K562 (cell line): ENCODE data around the gene TCEANC2. TPM values are rescaled to one million over a fixed set of nuclear protein-coding genes. Genes with fewer than 3 reads are reported as not detected.

Experiments
- ATAC-seq: fragments of 200-7000 bp; cut with Tn5 transposase; 3 replicates; pipeline ENCODE4 v1.9.1; 2020; ENCODE audit warnings: moderate library complexity
- BruUV-seq: library from RNA; stranded (reverse); fragments of 400-500 nt; replicated peaks from 2 replicates; lab custom pipeline; 2021; lab: Mats Ljungman, UMichigan
- CTCF ChIA-PET: fragments of 300-600 bp; formaldehyde crosslinking; extraction: SDS; loops from one replicate; lab custom pipeline; 2021; ENCODE audit warnings: low intra/inter-chr PET ratio; lab: Yijun Ruan, JAX
- POLR2A ChIA-PET: fragments of 300-600, 350-650 bp; sonication (Branson Sonifier 250); formaldehyde crosslinking; extraction: SDS; loops from one replicate; lab custom pipeline; 2021; ENCODE audit warnings: antibody characterized with exemption, inconsistent platforms; lab: Yijun Ruan, JAX
- DNase-seq, 4 experiments: peaks; one replicate each; pipeline versions ENCODE4 v3.0.0 to v3.0.0-alpha.2; 2011 to 2018; ENCODE audit warnings: low spot score in 3 of 4, mixed read lengths in 3 of 4; ENCODE audit errors: extremely low read depth in 1 of 4
- FAIRE-seq: peaks from 2 replicates; lab custom pipeline; 2011; peaks lifted over from hg19 to GRCh38; lab: Jason Lieb, UNC
- H2AFZ ChIP-seq: 2 replicates; pipeline ENCODE4 v1.6.0; 2011; ENCODE audit warnings: low read depth, low read length, control low read depth, inconsistent platforms
- H3K27ac ChIP-seq: fragments of 200-600 bp; 3 replicates; pipeline ENCODE4 v1.8.0; 2011; ENCODE audit warnings: low read depth, mild to moderate bottlenecking, control low read depth, inconsistent platforms, low read length, moderate library complexity, mixed read lengths; ENCODE audit errors: extremely low read depth
- H3K27me3 ChIP-seq, 2 experiments: fragments of 300-600 bp in 1 of 2; 2 replicates in 1 of 2; 3 replicates in 1 of 2; pipeline versions ENCODE4 v1.6.0 to v1.8.0; 2011; ENCODE audit warnings: inconsistent platforms in 2 of 2, low read length in 2 of 2, mild to moderate bottlenecking in 1 of 2, mixed read lengths in 1 of 2, moderate library complexity in 1 of 2; ENCODE audit not compliant: control insufficient read depth in 2 of 2, insufficient read depth in 2 of 2
- H3K36me3 ChIP-seq: fragments of 300-600 bp; 3 replicates; pipeline ENCODE4 v1.8.0; 2011; ENCODE audit warnings: mild to moderate bottlenecking, low read length, inconsistent platforms; ENCODE audit not compliant: control insufficient read depth, insufficient read depth
- H3K4me1 ChIP-seq, 2 experiments: fragments of 200-600 bp in 1 of 2; replicated peaks in 1 of 2; 2 replicates in 1 of 2; 3 replicates in 1 of 2; pipeline versions ENCODE4 v1.5.1 to v1.8.0; 2011; ENCODE audit warnings: inconsistent platforms in 2 of 2, low read length in 2 of 2, mild to moderate bottlenecking in 1 of 2, mixed read lengths in 1 of 2, moderate library complexity in 1 of 2; ENCODE audit not compliant: control insufficient read depth in 2 of 2, insufficient read depth in 2 of 2
- H3K4me2 ChIP-seq: 2 replicates; pipeline ENCODE4 v1.6.1; 2011; ENCODE audit warnings: low read length, control low read depth, inconsistent platforms, mixed read lengths; ENCODE audit not compliant: insufficient read depth
- H3K4me3 ChIP-seq: fragments of 200-600 bp; sonication (generic), shearing (Covaris generic); 2 replicates; pipeline ENCODE4 v1.5.1; 2016; ENCODE audit warnings: control low read depth, inconsistent platforms
- H3K79me2 ChIP-seq: fragments of 200-600 bp; 3 replicates; pipeline ENCODE4 v1.8.0; 2011; ENCODE audit warnings: low read length, inconsistent platforms; ENCODE audit not compliant: control insufficient read depth, insufficient read depth
- H3K9ac ChIP-seq, 2 experiments: 2 replicates each; pipeline versions ENCODE4 v1.6.0 to v1.6.1; 2011; ENCODE audit warnings: low read depth in 2 of 2, low read length in 2 of 2, control low read depth in 1 of 2, inconsistent platforms in 1 of 2, mild to moderate bottlenecking in 1 of 2, mixed read lengths in 1 of 2; ENCODE audit not compliant: insufficient read depth in 1 of 2
- H3K9me1 ChIP-seq: one replicate; pipeline ENCODE4 v1.6.0; 2011; ENCODE audit warnings: inconsistent platforms, mild to moderate bottlenecking, low read length, moderate library complexity; ENCODE audit not compliant: control insufficient read depth, insufficient read depth
- H3K9me3 ChIP-seq: replicated peaks from 2 replicates; pipeline ENCODE4 v1.5.1; 2011; ENCODE audit warnings: low read depth, low read length, inconsistent platforms; ENCODE audit not compliant: control insufficient read depth, insufficient read depth
- H4K20me1 ChIP-seq: replicated peaks from 2 replicates; pipeline ENCODE4 v1.6.1; 2011; ENCODE audit warnings: low read length, inconsistent platforms, mixed read lengths; ENCODE audit not compliant: control insufficient read depth, insufficient read depth
- NCOA6 ChIP-seq: fragments of 450-650 bp; IDR thresholded peaks from 2 replicates; pipeline ENCODE4 v1.6.1; 2017; ENCODE audit warnings: mild to moderate bottlenecking
- NFYB ChIP-seq: IDR thresholded peaks from 2 replicates; pipeline ENCODE4 v1.6.1; 2011; ENCODE audit warnings: mild to moderate bottlenecking, moderate library complexity; ENCODE audit not compliant: insufficient read length; ENCODE audit errors: extremely low read depth
- RBM25 ChIP-seq: fragments of 200-400 bp; formaldehyde crosslinking; IDR thresholded peaks from 2 replicates; pipeline ENCODE4 v1.6.1; 2018; ENCODE audit warnings: low read length, low read depth, moderate library complexity; ENCODE audit not compliant: severe bottlenecking
- TAF9B ChIP-seq: fragments of 450-650 bp; IDR thresholded peaks from 2 replicates; pipeline ENCODE4 v1.6.1; 2018; ENCODE audit warnings: mild to moderate bottlenecking; ENCODE audit not compliant: partially characterized antibody
- WGBS: fragments of 100-300 bp; shearing (Covaris generic); methylation state at CpG from one replicate; pipeline ENCODE4 v1.1.6; 2016; ENCODE audit warnings: low coverage, mixed read lengths; ENCODE audit not compliant: insufficient coverage; ENCODE audit errors: missing lambda C conversion rate; 5-methylcytosine and 5-hydroxymethylcytosine counted together
- in situ Hi-C: fragments of 300-500 bp; cut with MboI; formaldehyde crosslinking; loops from 4 replicates; pipeline ENCODE4 v1.15.0; 2018; ENCODE audit warnings: inconsistent platforms, mixed read lengths
- intact Hi-C: fragments of 100-400 bp; cut with micrococcal nuclease; formaldehyde crosslinking; loops from 2 replicates; pipeline ENCODE4 v1.14.2; 2022
- polyA plus RNA-seq, 8 experiments: library from polyadenylated mRNA; depleted of rRNA in 4 of 8; stranded (reverse) in 5 of 8; unstranded in 3 of 8; fragments of >200 nt; fragmentation: Nextera tagmentation in 2 of 8; fragmentation: Illumina TruSeq in 1 of 8; extraction: Ambion mirVana in 2 of 8; extraction: Trizol in 1 of 8; gene quantifications; 2 replicates each; pipeline versions ENCODE4 v1.2.1 to v1.2.3, GENCODE V29; 2011 to 2014; ENCODE audit warnings: inconsistent platforms in 1 of 8, missing spikeins in 1 of 8
- total RNA-seq, 7 experiments: library from RNA; depleted of rRNA in 6 of 7; stranded (reverse); fragments of >200 nt in 6 of 7; fragmentation: Illumina TruSeq in 2 of 7; extraction: Trizol in 2 of 7; gene quantifications; 2 replicates each; pipeline versions ENCODE4 v1.2.1 to v1.2.3, GENCODE V29; 2011 to 2021; ENCODE audit warnings: low replicate concordance in 1 of 7
- TF ChIP-seq, protein P1 (sequence below): fragments of 150-350 bp; IDR thresholded peaks from 2 replicates; pipeline ENCODE4 v1.6.1; 2014; ENCODE audit warnings: low read depth, mild to moderate bottlenecking, low read length, borderline replicate concordance
- TF ChIP-seq, protein P2 (sequence below): sonication (generic); formaldehyde crosslinking; IDR thresholded peaks from 2 replicates; pipeline ENCODE4 v1.8.0; 2022; ENCODE audit warnings: mild to moderate bottlenecking, missing genetic modification reagents
- TF ChIP-seq, protein P3 (sequence below): fragments of 450-650 bp; IDR thresholded peaks from one replicate; pipeline ENCODE4 v1.6.1; 2018; ENCODE audit warnings: mild to moderate bottlenecking, moderate library complexity; ENCODE audit not compliant: partially characterized antibody

TCEANC2 gene
- total and polyA plus RNA-seq, 9 of the 15 experiments (the other 6 are each of a cell fraction or from before 2014, with no cell fraction given) = 3.3 to 10.2 (median 7.0) TPM

DNA sequence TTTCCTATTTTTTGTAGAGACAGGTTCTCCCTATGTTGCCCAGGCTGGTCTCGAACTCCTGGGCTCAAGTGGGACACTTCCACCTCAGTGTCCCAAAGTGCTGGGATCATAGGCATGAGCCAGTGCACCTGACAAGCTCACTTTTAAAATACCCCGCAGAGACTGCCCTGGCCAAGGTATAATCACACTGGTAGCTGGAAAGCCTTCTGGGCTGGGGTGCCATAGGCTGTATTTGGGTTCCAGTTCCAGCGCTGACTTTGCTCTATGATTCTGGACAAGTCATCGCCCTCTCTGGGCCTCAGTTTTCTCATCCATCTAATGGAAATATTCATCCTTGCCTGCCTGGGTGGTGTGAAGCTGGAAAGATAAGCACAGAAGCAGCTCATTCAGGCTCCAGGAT lies 45.8 kb upstream of the TCEANC2 start:
- intact Hi-C loops = no loop called here
- Histone ChIP-seq H3K4me1 (peaks cover 0 to 4% of the 10 kb centered on the region in 2 experiments; a peak in 1 of 5 replicates), H3K4me2 (no peak overlapping the region)
- CTCF ChIA-PET = no interaction called here
- POLR2A ChIA-PET = interaction anchor here (0.6 to 1.2 kb wide), 3 partner anchors 12 to 480 kb away, joined by 3 read pairs; no protein-coding TSS in a partner anchor
- TF ChIP-seq, protein P1, sequence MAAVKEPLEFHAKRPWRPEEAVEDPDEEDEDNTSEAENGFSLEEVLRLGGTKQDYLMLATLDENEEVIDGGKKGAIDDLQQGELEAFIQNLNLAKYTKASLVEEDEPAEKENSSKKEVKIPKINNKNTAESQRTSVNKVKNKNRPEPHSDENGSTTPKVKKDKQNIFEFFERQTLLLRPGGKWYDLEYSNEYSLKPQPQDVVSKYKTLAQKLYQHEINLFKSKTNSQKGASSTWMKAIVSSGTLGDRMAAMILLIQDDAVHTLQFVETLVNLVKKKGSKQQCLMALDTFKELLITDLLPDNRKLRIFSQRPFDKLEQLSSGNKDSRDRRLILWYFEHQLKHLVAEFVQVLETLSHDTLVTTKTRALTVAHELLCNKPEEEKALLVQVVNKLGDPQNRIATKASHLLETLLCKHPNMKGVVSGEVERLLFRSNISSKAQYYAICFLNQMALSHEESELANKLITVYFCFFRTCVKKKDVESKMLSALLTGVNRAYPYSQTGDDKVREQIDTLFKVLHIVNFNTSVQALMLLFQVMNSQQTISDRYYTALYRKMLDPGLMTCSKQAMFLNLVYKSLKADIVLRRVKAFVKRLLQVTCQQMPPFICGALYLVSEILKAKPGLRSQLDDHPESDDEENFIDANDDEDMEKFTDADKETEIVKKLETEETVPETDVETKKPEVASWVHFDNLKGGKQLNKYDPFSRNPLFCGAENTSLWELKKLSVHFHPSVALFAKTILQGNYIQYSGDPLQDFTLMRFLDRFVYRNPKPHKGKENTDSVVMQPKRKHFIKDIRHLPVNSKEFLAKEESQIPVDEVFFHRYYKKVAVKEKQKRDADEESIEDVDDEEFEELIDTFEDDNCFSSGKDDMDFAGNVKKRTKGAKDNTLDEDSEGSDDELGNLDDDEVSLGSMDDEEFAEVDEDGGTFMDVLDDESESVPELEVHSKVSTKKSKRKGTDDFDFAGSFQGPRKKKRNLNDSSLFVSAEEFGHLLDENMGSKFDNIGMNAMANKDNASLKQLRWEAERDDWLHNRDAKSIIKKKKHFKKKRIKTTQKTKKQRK = no peak
- TF ChIP-seq RBM25 (peak; percentile 51), NCOA6 (no peak), NFYB (no peak), TAF9B (no peak)
- TF ChIP-seq, protein P2, sequence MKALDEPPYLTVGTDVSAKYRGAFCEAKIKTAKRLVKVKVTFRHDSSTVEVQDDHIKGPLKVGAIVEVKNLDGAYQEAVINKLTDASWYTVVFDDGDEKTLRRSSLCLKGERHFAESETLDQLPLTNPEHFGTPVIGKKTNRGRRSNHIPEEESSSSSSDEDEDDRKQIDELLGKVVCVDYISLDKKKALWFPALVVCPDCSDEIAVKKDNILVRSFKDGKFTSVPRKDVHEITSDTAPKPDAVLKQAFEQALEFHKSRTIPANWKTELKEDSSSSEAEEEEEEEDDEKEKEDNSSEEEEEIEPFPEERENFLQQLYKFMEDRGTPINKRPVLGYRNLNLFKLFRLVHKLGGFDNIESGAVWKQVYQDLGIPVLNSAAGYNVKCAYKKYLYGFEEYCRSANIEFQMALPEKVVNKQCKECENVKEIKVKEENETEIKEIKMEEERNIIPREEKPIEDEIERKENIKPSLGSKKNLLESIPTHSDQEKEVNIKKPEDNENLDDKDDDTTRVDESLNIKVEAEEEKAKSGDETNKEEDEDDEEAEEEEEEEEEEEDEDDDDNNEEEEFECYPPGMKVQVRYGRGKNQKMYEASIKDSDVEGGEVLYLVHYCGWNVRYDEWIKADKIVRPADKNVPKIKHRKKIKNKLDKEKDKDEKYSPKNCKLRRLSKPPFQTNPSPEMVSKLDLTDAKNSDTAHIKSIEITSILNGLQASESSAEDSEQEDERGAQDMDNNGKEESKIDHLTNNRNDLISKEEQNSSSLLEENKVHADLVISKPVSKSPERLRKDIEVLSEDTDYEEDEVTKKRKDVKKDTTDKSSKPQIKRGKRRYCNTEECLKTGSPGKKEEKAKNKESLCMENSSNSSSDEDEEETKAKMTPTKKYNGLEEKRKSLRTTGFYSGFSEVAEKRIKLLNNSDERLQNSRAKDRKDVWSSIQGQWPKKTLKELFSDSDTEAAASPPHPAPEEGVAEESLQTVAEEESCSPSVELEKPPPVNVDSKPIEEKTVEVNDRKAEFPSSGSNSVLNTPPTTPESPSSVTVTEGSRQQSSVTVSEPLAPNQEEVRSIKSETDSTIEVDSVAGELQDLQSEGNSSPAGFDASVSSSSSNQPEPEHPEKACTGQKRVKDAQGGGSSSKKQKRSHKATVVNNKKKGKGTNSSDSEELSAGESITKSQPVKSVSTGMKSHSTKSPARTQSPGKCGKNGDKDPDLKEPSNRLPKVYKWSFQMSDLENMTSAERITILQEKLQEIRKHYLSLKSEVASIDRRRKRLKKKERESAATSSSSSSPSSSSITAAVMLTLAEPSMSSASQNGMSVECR (CRISPR knock-in tag) = no peak
- TF ChIP-seq, protein P3, sequence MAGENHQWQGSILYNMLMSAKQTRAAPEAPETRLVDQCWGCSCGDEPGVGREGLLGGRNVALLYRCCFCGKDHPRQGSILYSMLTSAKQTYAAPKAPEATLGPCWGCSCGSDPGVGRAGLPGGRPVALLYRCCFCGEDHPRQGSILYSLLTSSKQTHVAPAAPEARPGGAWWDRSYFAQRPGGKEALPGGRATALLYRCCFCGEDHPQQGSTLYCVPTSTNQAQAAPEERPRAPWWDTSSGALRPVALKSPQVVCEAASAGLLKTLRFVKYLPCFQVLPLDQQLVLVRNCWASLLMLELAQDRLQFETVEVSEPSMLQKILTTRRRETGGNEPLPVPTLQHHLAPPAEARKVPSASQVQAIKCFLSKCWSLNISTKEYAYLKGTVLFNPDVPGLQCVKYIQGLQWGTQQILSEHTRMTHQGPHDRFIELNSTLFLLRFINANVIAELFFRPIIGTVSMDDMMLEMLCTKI = no peak
- TF ChIP-seq, all 486 proteins: peak for 1
- peaks cover 37 to 64% of the 10 kb centered on the region in 2 experiments for H3K27me3 ChIP-seq
- 0 out of 2 replicates have a peak, but pooled peaks cover 8% of the 10 kb centered on the region for H4K20me1 ChIP-seq
- H3K9me1 ChIP-seq = no peaks in the 10 kb centered on the region
- H3K79me2 ChIP-seq = no peaks in the 10 kb centered on the region
- H3K27ac ChIP-seq = no peak overlapping the region
- ATAC-seq = no peak
- DNase-seq = no peak
- BruUV-seq = no TSS peak
- H3K9me3 ChIP-seq = peaks cover 7% of the 10 kb centered on the region; the same call in 1 of the 2 replicates
- H3K36me3 ChIP-seq = no peaks in the 10 kb centered on the region
- in situ Hi-C loops = no loop called here
- FAIRE-seq = no peak
- no peak overlapping the region for H2AFZ ChIP-seq
- no peak overlapping the region for H3K4me3 ChIP-seq
- H3K9ac ChIP-seq = no peak overlapping the region
- WGBS = 0% methylated on average over 4 of the region's 4 CpGs
